Measurements from ENCODE around the gene PRKCA. TPM values are rescaled to one million over a fixed set of nuclear protein-coding genes. Genes with fewer than 3 reads are reported as not detected.

The PRKCA gene
- total RNA-seq, 2 donors from 2014 or later: 6.5 to 6.6 TPM

GRCh38 chr17:66375121-66375520, 72.7 kb downstream of the PRKCA start:
- H3K27me3 ChIP-seq: no peaks in the 10 kb centered on the region
- H3K9me3 ChIP-seq: no peaks in the 10 kb centered on the region
- intact Hi-C loops (cut with DNase I): no loop called here
- DNase-seq (no peak), ATAC-seq (no peak)
- H3K4me1 ChIP-seq: peaks cover 31% of the 10 kb centered on the region
- TF ChIP-seq POLR2A (IDR thresholded peaks at IDR 0.05): no peak
- no peak for TF ChIP-seq CTCF (IDR thresholded peaks at IDR 0.05)
- H3K27ac ChIP-seq: peak overlapping the region in 3 of 4 donors; percentile 0 to 83 (median 81)
- H3K36me3 ChIP-seq (replicated peaks in 1 of 2; ENCODE audit: insufficient read depth in 1 of 2, low read depth in 2 of 2): no peaks in the 10 kb centered on the region
- 58 to 68% methylated on average over 8 of the region's 8 CpGs for WGBS, 2 donors
- H3K4me3 ChIP-seq: no peak overlapping the region

GRCh38 chr17:66378296-66378695, 75.9 kb downstream of the PRKCA start:
- Histone ChIP-seq H3K27me3 (no peaks in the 10 kb centered on the region), H3K4me3 (no peak overlapping the region), H3K9me3 (no peaks in the 10 kb centered on the region), H3K36me3 (replicated peaks in 1 of 2; ENCODE audit: insufficient read depth in 1 of 2, low read depth in 2 of 2) (no peaks in the 10 kb centered on the region), H3K27ac (no peak overlapping the region), H3K4me1 (peaks cover 29% of the 10 kb centered on the region)
- DNase-seq: no peak
- 96% methylated on average over 5 of the region's 5 CpGs for WGBS, 2 donors
- no peak for ATAC-seq
- intact Hi-C loops (cut with DNase I): no loop called here
- no peak for TF ChIP-seq POLR2A (IDR thresholded peaks at IDR 0.05)
- no peak for TF ChIP-seq CTCF (IDR thresholded peaks at IDR 0.05)

GRCh38 chr17:66379544-66379943, 77.1 kb downstream of the PRKCA start:
- Histone ChIP-seq H3K27ac (no peak overlapping the region), H3K36me3 (replicated peaks in 1 of 2; ENCODE audit: insufficient read depth in 1 of 2, low read depth in 2 of 2) (no peaks in the 10 kb centered on the region), H3K4me1 (peaks cover 19% of the 10 kb centered on the region), H3K9me3 (no peaks in the 10 kb centered on the region), H3K27me3 (no peaks in the 10 kb centered on the region), H3K4me3 (no peak overlapping the region)
- DNase-seq (no peak), ATAC-seq (no peak)
- intact Hi-C loops (cut with DNase I): no loop called here
- TF ChIP-seq POLR2A (IDR thresholded peaks at IDR 0.05) (no peak), CTCF (IDR thresholded peaks at IDR 0.05) (no peak)
- WGBS, 2 donors: 53 to 58% methylated on average over 4 of the region's 4 CpGs

GRCh38 chr17:66379996-66380395, 77.6 kb downstream of the PRKCA start:
- 70 to 74% methylated on average over 2 of the region's 2 CpGs for WGBS, 2 donors
- TF ChIP-seq CTCF (IDR thresholded peaks at IDR 0.05) (no peak), POLR2A (IDR thresholded peaks at IDR 0.05) (no peak)
- peaks cover 16% of the 10 kb centered on the region for H3K4me1 ChIP-seq
- DNase-seq: no peak
- H3K27me3 ChIP-seq: no peaks in the 10 kb centered on the region
- H3K27ac ChIP-seq: no peak overlapping the region
- no peak for ATAC-seq
- intact Hi-C loops (cut with DNase I): no loop called here
- H3K36me3 ChIP-seq (replicated peaks in 1 of 2; ENCODE audit: insufficient read depth in 1 of 2, low read depth in 2 of 2): no peaks in the 10 kb centered on the region
- no peak overlapping the region for H3K4me3 ChIP-seq
- no peaks in the 10 kb centered on the region for H3K9me3 ChIP-seq

- intact Hi-C loops (cut with DNase I): no loop called here
- Histone ChIP-seq H3K36me3 (replicated peaks in 1 of 2; ENCODE audit: insufficient read depth in 1 of 2, low read depth in 2 of 2) (no peaks in the 10 kb centered on the region), H3K4me1 (peaks cover 6% of the 10 kb centered on the region), H3K9me3 (no peaks in the 10 kb centered on the region), H3K4me3 (no peak overlapping the region), H3K27ac (no peak overlapping the region), H3K27me3 (no peaks in the 10 kb centered on the region)
- ATAC-seq (no peak), DNase-seq (no peak)
- no peak for TF ChIP-seq POLR2A (IDR thresholded peaks at IDR 0.05)
- TF ChIP-seq CTCF (IDR thresholded peaks at IDR 0.05): no peak
- 78 to 90% methylated on average over 4 of the region's 4 CpGs for WGBS, 2 donors
Measured at GRCh38 chr17:66381701-66382362, 79.4 kb downstream of the PRKCA start.
